ENCODE results near the gene TFCP2. TPM values are rescaled to one million over a fixed set of nuclear protein-coding genes. Genes with fewer than 3 reads are reported as not detected.

TFCP2 gene
- polyA plus RNA-seq, 4 donors, result 8.6 to 31.1 (median 13.6) TPM

Other genes with a start within 250 kb of the TFCP2 start
- gene HIGD1C, start 220.6 kb downstream of the TFCP2 start, polyA plus RNA-seq, result not detected
- 10 to 100 TPM in 3 of 4 donors, 1 to 10 TPM in 1; 8.9 to 84.1 (median 16.8) TPM for gene SLC11A2, start 146.8 kb downstream of the TFCP2 start, polyA plus RNA-seq
- gene LETMD1, start 124.8 kb downstream of the TFCP2 start, polyA plus RNA-seq, result 100 to 1,000 TPM in 1 of 4 donors, 10 to 100 TPM in 3; 74.7 to 173 (median 85.6) TPM
- 10 to 100 TPM in 1 of 4 donors, 1 to 10 TPM in 3; 3.8 to 14.5 (median 8.1) TPM for gene CSRNP2, start 89.5 kb downstream of the TFCP2 start, polyA plus RNA-seq
- gene POU6F1, start 44.9 kb upstream of the TFCP2 start, polyA plus RNA-seq, result 1 to 10 TPM in 3 of 4 donors, under 1 TPM in 1; 0.22 to 6.1 (median 3.5) TPM
- 100 to 1,000 TPM; 325 to 498 (median 480) TPM for gene DAZAP2, start 65.7 kb upstream of the TFCP2 start, polyA plus RNA-seq
- 10 to 100 TPM; 22.2 to 48.7 (median 31.2) TPM for gene SMAGP, start 97.3 kb upstream of the TFCP2 start, polyA plus RNA-seq
- gene BIN2, start 151.0 kb upstream of the TFCP2 start, polyA plus RNA-seq, result 1 to 10 TPM; 1.6 to 6.1 (median 4.0) TPM
- under 1 TPM in 1 of 4 donors, not detected in 3; 0.09 TPM for gene CELA1, start 173.5 kb upstream of the TFCP2 start, polyA plus RNA-seq
- gene GALNT6, start 218.3 kb upstream of the TFCP2 start, polyA plus RNA-seq, result 10 to 100 TPM in 3 of 4 donors, 1 to 10 TPM in 1; 8.4 to 45.2 (median 22.5) TPM

Data from small intestine (tissue), 4 donors.